Ishikawa (cell line): ENCODE measurements around the gene CLDN3.

Experiments used
- CEBPB ChIP-seq: IDR thresholded peaks from 2 replicates; pipeline ENCODE4 v1.6.1; 2012
- CREB1 ChIP-seq: IDR thresholded peaks from 2 replicates; pipeline ENCODE4 v1.6.1; 2012; ENCODE audit warnings: low read depth
- EGR1 ChIP-seq: IDR thresholded peaks from 2 replicates; pipeline ENCODE4 v1.6.1; 2012
- EP300 ChIP-seq: IDR thresholded peaks from 2 replicates; pipeline ENCODE4 v1.6.1; 2012; ENCODE audit warnings: borderline replicate concordance
- FOXM1 ChIP-seq: IDR thresholded peaks from 2 replicates; pipeline ENCODE4 v1.6.1; 2012; ENCODE audit warnings: low read depth, borderline replicate concordance
- NFIC ChIP-seq: IDR thresholded peaks from 2 replicates; pipeline ENCODE4 v1.6.1; 2012
- RAD21 ChIP-seq: IDR thresholded peaks from 2 replicates; pipeline ENCODE4 v1.6.1; 2012; ENCODE audit warnings: low read depth
- TAF1 ChIP-seq: IDR thresholded peaks from 2 replicates; pipeline ENCODE4 v1.6.1; 2012; ENCODE audit warnings: low read depth, mild to moderate bottlenecking
- TCF12 ChIP-seq: IDR thresholded peaks from 2 replicates; pipeline ENCODE4 v1.6.1; 2012; ENCODE audit warnings: low read depth
- TEAD4 ChIP-seq: IDR thresholded peaks from 2 replicates; pipeline ENCODE4 v1.6.1; 2012
- USF1 ChIP-seq: IDR thresholded peaks from 2 replicates; pipeline ENCODE4 v1.6.1; 2012
- YY1 ChIP-seq: IDR thresholded peaks from 2 replicates; pipeline ENCODE4 v1.6.1; 2012; ENCODE audit warnings: low read depth
- ZBTB7A ChIP-seq: IDR thresholded peaks from 2 replicates; pipeline ENCODE4 v1.6.1; 2012; ENCODE audit warnings: low read depth
- TF ChIP-seq, protein P1 (sequence below): IDR thresholded peaks from 2 replicates; pipeline ENCODE4 v1.6.1; 2012
- TF ChIP-seq, protein P2 (sequence below): IDR thresholded peaks from 2 replicates; pipeline ENCODE4 v1.6.1; 2012; ENCODE audit warnings: low read depth, mild to moderate bottlenecking

Gene CLDN3

DNA sequence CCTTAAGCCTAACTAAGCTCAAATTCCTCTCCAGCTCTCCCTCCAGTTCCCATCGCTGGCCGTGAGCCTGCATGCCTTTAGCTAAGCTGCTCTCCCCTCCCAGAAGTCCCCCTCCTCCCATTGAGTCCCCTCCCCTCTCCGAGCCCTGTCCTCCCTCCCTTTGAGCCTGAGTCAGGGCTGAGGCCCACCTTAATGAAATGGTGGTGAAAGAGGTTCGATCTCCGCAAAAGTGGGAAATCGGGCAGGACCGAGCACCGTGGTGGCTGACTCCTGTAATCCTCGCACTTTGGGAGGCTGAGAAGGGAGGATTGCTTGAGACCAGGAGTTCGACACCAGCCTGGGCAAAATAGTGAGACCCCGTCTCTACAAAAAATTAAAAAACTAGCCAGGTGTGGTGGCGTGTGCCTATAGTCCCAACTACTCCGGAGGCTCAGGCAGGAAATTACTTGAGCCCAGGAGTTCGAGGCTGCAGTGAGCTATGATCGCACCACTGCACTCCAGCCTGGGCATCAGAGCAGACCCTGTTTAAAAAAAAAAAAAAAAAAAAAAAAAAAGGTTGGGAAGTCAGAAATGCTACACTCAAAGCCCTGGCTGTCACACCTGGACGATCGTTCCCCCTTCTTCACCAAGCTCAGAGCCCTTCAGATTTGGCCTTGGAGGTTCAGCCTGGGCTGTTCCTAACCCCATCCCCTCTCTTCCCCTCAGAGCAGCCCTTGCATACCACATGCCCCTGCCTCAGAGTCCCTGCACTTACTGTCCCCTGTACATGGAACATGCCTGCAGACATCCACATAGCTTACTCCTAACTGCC is 995 bp upstream of the CLDN3 start:
- no peak for TF ChIP-seq USF1
- no peak for TF ChIP-seq RAD21
- TF ChIP-seq TCF12, result no peak
- TF ChIP-seq FOXM1, result no peak
- TF ChIP-seq CEBPB, result no peak
- no peak for TF ChIP-seq EP300
- no peak for TF ChIP-seq TAF1
- no peak for TF ChIP-seq EGR1
- no peak for TF ChIP-seq NFIC
- no peak for TF ChIP-seq YY1
- no peak for TF ChIP-seq ZBTB7A
- TF ChIP-seq, protein P1, sequence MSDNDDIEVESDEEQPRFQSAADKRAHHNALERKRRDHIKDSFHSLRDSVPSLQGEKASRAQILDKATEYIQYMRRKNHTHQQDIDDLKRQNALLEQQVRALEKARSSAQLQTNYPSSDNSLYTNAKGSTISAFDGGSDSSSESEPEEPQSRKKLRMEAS, result no peak

DNA sequence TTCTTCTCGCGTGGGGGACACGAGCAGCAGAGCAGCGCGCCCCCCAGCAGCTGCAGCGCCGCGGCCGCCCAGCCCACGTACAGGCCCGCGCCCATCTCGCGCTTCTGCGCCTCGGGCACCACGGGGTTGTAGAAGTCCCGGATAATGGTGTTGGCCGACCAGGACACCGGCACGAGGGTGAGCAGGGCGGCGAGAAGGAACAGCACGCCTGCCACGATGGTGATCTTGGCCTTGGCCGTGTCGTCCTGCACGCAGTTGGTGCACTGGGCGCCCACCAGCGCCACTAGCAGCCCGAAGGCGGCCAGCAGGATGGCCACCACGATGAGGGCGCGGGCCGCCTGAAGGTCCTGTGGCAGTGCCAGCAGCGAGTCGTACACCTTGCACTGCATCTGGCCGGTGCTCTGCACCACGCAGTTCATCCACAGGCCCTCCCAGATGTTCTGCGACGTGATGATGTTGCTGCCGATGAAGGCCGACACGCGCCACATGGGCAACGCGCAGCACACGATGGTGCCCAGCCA is 529 bp downstream of the CLDN3 start:
- TF ChIP-seq USF1, result no peak
- no peak for TF ChIP-seq CREB1
- no peak for TF ChIP-seq EP300
- TF ChIP-seq CEBPB, result no peak
- no peak for TF ChIP-seq TEAD4
- TF ChIP-seq FOXM1, result no peak
- no peak for TF ChIP-seq EGR1
- TF ChIP-seq, protein P1, result peak; percentile 82

DNA sequence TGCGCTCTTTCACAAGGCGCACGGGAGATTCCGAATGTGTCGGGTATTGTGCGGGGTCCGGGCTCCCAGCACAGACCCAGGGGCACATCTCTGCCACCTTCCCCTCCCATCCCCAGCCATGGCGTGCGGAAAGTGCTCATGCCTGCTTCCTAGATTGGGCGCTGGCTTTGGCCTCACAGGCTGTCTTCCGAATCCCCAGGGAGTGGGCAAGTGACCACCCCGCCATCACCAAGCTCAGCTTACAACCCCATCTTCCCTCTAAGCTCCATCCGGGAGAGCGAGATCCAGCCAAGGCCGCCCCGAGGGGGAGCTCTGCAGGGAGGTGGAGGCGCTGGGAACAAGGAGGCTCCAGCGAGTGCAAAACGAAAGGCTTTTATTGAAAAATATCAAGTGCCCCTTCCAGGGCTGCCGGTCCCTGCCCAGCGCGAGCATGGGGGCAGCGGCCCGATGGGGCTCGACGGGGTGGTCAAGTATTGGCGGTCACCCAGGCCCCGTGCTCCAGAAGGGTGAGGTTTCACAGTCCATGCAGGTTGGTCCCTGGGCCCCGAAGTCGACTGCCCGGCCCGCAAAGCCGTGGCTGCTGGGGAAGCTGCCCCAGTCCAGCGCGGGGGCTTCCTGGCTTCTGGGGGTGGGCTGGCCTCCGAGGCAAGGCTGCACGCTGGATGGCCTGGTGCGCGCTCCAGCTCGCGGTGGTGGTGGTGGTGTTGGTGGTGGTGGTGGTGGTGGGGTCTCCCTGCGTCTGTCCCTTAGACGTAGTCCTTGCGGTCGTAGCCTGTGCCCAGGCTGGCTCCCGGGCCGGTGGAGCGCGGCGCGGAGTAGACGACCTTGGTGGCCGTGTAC is 1.2 kb downstream of the CLDN3 start:
- TF ChIP-seq CREB1, result no peak
- no peak for TF ChIP-seq FOXM1
- no peak for TF ChIP-seq RAD21
- no peak for TF ChIP-seq USF1
- no peak for TF ChIP-seq EGR1
- no peak for TF ChIP-seq TEAD4
- TF ChIP-seq, protein P2, sequence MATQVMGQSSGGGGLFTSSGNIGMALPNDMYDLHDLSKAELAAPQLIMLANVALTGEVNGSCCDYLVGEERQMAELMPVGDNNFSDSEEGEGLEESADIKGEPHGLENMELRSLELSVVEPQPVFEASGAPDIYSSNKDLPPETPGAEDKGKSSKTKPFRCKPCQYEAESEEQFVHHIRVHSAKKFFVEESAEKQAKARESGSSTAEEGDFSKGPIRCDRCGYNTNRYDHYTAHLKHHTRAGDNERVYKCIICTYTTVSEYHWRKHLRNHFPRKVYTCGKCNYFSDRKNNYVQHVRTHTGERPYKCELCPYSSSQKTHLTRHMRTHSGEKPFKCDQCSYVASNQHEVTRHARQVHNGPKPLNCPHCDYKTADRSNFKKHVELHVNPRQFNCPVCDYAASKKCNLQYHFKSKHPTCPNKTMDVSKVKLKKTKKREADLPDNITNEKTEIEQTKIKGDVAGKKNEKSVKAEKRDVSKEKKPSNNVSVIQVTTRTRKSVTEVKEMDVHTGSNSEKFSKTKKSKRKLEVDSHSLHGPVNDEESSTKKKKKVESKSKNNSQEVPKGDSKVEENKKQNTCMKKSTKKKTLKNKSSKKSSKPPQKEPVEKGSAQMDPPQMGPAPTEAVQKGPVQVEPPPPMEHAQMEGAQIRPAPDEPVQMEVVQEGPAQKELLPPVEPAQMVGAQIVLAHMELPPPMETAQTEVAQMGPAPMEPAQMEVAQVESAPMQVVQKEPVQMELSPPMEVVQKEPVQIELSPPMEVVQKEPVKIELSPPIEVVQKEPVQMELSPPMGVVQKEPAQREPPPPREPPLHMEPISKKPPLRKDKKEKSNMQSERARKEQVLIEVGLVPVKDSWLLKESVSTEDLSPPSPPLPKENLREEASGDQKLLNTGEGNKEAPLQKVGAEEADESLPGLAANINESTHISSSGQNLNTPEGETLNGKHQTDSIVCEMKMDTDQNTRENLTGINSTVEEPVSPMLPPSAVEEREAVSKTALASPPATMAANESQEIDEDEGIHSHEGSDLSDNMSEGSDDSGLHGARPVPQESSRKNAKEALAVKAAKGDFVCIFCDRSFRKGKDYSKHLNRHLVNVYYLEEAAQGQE, result no peak

DNA sequence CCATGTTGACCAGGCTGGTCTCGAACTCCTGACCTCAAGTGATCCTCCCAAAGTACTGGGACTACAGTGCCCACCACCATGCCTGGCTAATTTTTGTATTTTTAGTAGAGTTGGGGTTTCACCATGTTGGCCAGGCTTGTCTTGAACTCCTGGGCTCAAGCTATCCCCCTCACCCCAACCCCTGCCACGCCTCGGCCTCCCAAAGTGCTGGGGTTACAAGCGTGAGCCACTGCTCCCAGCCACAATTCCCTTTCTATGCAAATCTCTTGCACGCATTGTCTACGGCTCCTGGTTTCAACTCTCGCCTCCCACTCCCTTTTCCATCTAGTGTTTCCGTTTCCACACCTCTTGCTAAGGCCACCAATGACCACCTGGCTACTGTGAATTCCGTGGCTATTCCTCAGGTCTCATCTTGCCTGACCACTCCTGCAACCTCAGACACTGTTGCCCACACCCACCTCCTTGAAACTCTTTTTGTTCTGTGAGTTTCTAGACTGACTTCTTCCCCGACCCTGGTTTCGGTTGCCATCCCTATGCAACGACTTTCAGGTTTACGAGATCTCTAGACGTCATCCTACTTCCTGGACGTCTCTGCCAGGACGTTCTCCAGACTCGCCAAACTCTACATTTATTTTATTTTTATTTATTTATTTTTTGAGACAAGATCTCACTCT is 3.4 kb downstream of the CLDN3 start:
- TF ChIP-seq ZBTB7A (no peak), YY1 (no peak), EP300 (no peak), CREB1 (no peak), FOXM1 (no peak), TAF1 (no peak), TCF12 (no peak), RAD21 (no peak), EGR1 (no peak), USF1 (no peak)
- TF ChIP-seq, protein P1, result no peak
- TF ChIP-seq, protein P2, result no peak
